Small intestine (tissue), 7 donors: Measurements from ENCODE around the gene CDK6. TPM values are rescaled to one million over a fixed set of nuclear protein-coding genes. Genes with fewer than 3 reads are reported as not detected.

Source experiments
- DNase-seq, 2 donors: peaks; one replicate each; pipeline versions ENCODE4 v3.0.0 to v3.0.0-alpha.2; 2013
- FAIRE-seq: peaks from 2 replicates; lab custom pipeline; 2012; peaks lifted over from hg19 to GRCh38; lab: Jason Lieb, UNC
- H3K27ac ChIP-seq, 3 donors: one replicate each; pipeline ENCODE4 v1.5.1; 2013; ENCODE audit warnings: low read length in 2 of 3, mild to moderate bottlenecking in 2 of 3, control low read depth in 1 of 3, inconsistent platforms in 1 of 3, low read depth in 1 of 3, moderate library complexity in 1 of 3
- H3K27me3 ChIP-seq, 3 donors: one replicate each; pipeline ENCODE4 v1.6.1; 2013; ENCODE audit warnings: low read length in 3 of 3, inconsistent platforms in 1 of 3; ENCODE audit not compliant: control insufficient read depth in 3 of 3, insufficient read depth in 3 of 3
- H3K36me3 ChIP-seq, 3 donors: one replicate each; pipeline ENCODE4 v1.6.1; 2013; ENCODE audit warnings: low read length in 3 of 3, inconsistent platforms in 1 of 3, low read depth in 1 of 3, mild to moderate bottlenecking in 1 of 3, moderate library complexity in 1 of 3; ENCODE audit not compliant: control insufficient read depth in 3 of 3, insufficient read depth in 2 of 3
- H3K4me1 ChIP-seq, 3 donors: one replicate each; pipeline ENCODE4 v1.6.1; 2013; ENCODE audit warnings: low read length in 2 of 3, inconsistent platforms in 1 of 3, low read depth in 1 of 3, mild to moderate bottlenecking in 1 of 3, moderate library complexity in 1 of 3; ENCODE audit not compliant: control insufficient read depth in 3 of 3, insufficient read depth in 2 of 3
- H3K4me3 ChIP-seq, 3 donors: one replicate each; pipeline ENCODE4 v1.5.1; 2013; ENCODE audit warnings: low read length in 3 of 3, control low read depth in 1 of 3, inconsistent platforms in 1 of 3, low read depth in 1 of 3, mild to moderate bottlenecking in 1 of 3, moderate library complexity in 1 of 3
- H3K9me3 ChIP-seq, 2 donors: one replicate each; pipeline ENCODE4 v1.6.1; 2013; ENCODE audit warnings: low read depth in 1 of 2, low read length in 1 of 2; ENCODE audit not compliant: control insufficient read depth in 2 of 2, insufficient read depth in 1 of 2
- WGBS, 3 donors: extraction: QIAGEN DNeasy Blood & Tissue Kit; methylation state at CpG; one replicate each; pipeline ENCODE4 v1.1.7; 2013; 5-methylcytosine and 5-hydroxymethylcytosine counted together
- polyA plus RNA-seq, 4 donors: library from polyadenylated mRNA; stranded (reverse) in 3 of 4; unstranded in 1 of 4; fragments of 200-250 nt in 3 of 4; fragments of 120-200 nt in 1 of 4; gene quantifications; one replicate each; pipeline versions ENCODE4 v1.2.1 to v1.2.3, GENCODE V29; 2013
- donor health status: healthy with polysubstance abuse.
- donor health status: control.
- donor health status: control.
- donor health status: Bipolar disorder and iron deficiency.
- donor health status: healthy.

The CDK6 gene
- polyA plus RNA-seq, 4 donors, result 1.6 to 28.0 (median 8.1) TPM

GRCh38 chr7:92706563-92706962 lies 129.8 kb downstream of the CDK6 start:
- DNase-seq (no peak), FAIRE-seq (no peak)
- peaks cover 0 to 6% (median 0%) of the 10 kb centered on the region in 3 donors for H3K36me3 ChIP-seq
- H3K4me1 ChIP-seq, result no peaks in the 10 kb centered on the region
- no peaks in the 10 kb centered on the region for H3K27me3 ChIP-seq
- WGBS, 3 donors, result 81 to 87% (median 84%) methylated on average over 2 of the region's 2 CpGs
- H3K4me3 ChIP-seq, result no peak overlapping the region
- H3K27ac ChIP-seq, result no peak overlapping the region
- H3K9me3 ChIP-seq, result no peaks in the 10 kb centered on the region

DNA sequence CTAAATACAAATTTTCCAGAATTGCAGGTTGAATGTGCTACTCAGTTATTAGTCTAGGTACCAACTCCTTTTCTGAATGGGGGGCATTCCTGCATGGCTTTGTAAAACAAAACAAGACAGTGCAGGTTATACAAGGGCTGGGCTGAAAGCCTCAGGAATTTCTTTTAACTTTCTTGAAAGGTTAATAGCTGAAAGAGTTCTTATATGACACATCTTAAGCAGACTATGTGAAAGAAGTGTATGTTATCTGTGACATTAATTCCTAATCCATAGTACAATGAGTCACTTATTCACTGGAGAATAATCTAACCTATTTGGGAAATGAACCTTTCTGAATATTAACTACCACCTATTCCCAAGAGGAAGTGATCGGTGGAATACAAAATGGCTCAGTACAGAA lies 130.5 kb downstream of the CDK6 start:
- H3K27ac ChIP-seq, result no peak overlapping the region
- no peaks in the 10 kb centered on the region for H3K27me3 ChIP-seq
- WGBS, 3 donors, result 86 to 94% (median 90%) methylated on average over 1 of the region's 1 CpG
- no peak for FAIRE-seq
- peaks cover 0 to 7% (median 0%) of the 10 kb centered on the region in 3 donors for H3K36me3 ChIP-seq
- no peaks in the 10 kb centered on the region for H3K9me3 ChIP-seq
- no peak for DNase-seq
- no peak overlapping the region for H3K4me3 ChIP-seq
- H3K4me1 ChIP-seq, result no peaks in the 10 kb centered on the region

DNA sequence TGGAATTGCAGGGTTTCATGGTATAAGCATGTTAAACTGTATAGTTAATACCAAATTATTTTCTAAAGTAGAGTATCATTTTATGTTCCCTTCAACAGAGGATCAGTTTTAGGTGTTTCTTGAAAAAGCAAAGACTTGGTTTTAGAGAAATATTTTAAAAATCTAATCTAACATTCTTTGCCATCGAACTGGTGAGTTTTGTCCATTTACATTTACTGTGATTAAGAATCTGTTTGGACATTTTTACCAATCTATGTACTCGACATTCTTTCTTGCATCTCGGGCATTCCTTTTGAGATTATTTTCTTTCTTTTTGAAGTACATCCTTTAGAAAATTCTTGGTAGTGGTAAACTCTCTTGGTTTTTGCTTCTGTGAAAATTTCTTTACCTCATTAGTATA lies 131.5 kb downstream of the CDK6 start:
- no peaks in the 10 kb centered on the region for H3K9me3 ChIP-seq
- no peak overlapping the region for H3K27ac ChIP-seq
- H3K4me3 ChIP-seq, result no peak overlapping the region
- no peaks in the 10 kb centered on the region for H3K27me3 ChIP-seq
- FAIRE-seq, result no peak
- no peak for DNase-seq
- 95 to 98% (median 98%) methylated on average over 3 of the region's 3 CpGs for WGBS, 3 donors
- peaks cover 0 to 1% (median 0%) of the 10 kb centered on the region in 3 donors for H3K4me1 ChIP-seq
- peaks cover 0 to 4% (median 0%) of the 10 kb centered on the region in 3 donors for H3K36me3 ChIP-seq

DNA sequence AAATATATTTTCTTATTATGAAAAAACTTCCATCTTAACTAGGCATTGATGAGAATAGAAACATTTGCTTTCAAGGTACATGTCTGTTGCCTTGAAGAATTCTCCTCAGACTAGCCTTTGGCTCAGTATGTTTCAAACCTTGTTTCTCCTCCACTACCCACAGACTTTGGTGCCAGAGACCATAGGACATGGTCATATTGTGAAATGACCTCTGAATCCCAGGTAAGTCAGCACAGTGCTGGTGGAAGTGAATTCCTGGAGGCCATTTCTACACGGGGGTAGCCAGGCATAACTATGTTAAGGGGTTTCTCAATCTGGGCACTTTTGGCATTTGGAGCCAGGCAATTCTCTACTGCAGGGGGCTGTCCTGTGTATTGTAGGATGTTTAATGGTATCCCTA lies 133.8 kb downstream of the CDK6 start:
- peaks cover 0 to 4% (median 0%) of the 10 kb centered on the region in 3 donors for H3K36me3 ChIP-seq
- H3K4me1 ChIP-seq, result peaks cover 0 to 13% (median 4%) of the 10 kb centered on the region in 3 donors
- WGBS, 3 donors, result 52 to 75% (median 72%) methylated on average over 1 of the region's 1 CpG
- H3K9me3 ChIP-seq, result no peaks in the 10 kb centered on the region
- no peak overlapping the region for H3K4me3 ChIP-seq
- no peak for DNase-seq
- H3K27me3 ChIP-seq, result no peaks in the 10 kb centered on the region
- FAIRE-seq, result no peak
- H3K27ac ChIP-seq, result no peak overlapping the region

DNA sequence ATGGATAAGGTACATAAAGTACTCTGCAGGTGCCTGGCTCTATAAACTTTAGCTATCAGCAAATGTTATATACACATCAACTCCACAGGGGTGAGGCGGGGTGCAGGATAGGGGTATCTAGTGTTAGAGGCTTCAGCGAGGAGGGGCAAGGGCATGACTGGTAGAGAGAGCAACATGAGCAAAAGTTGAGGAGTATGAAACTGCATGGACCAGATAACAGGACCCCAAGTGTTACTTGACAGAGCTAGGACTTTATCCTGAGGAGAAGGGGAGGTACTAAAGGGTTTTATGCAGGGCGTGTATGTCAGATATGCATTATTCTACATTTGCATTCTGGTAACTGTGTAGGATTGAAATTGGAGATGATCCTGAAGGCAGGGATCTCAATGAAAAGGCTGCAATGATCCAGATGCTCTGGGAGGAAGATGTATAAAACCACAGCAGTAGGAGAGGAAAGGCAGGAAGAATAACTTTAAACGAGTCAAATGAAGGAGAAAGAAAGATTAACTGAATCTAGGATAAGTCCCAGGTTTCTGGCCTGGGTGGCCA lies 136.3 kb downstream of the CDK6 start:
- Histone ChIP-seq H3K27ac (no peak overlapping the region), H3K27me3 (no peaks in the 10 kb centered on the region), H3K36me3 (peaks cover 0 to 2% (median 0%) of the 10 kb centered on the region in 3 donors), H3K4me3 (no peak overlapping the region), H3K4me1 (peaks cover 0 to 32% (median 4%) of the 10 kb centered on the region in 3 donors), H3K9me3 (no peaks in the 10 kb centered on the region)
- WGBS, 3 donors, result 50 to 76% (median 69%) methylated on average over 4 of the region's 4 CpGs
- FAIRE-seq, result no peak
- no peak for DNase-seq

DNA sequence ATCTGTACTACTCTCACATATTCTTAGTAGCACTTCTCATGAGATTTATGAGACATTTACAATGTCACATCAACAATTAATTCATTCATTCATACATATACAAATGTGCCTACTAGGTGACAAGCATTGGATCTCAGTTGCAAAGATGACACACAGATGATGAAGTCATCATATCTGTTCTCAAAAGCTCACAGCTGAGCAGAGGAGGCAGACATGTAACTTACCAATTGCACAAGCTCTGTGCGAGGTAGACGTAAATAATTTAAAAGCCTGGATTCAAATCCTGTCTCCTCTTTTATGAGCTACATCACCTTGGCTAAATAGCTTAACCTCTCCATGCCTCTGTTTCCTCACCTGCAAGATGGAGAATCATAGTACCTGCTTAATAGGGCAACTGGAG lies 136.8 kb downstream of the CDK6 start:
- no peaks in the 10 kb centered on the region for H3K9me3 ChIP-seq
- no peaks in the 10 kb centered on the region for H3K27me3 ChIP-seq
- no peak overlapping the region for H3K4me3 ChIP-seq
- peaks cover 0 to 37% (median 4%) of the 10 kb centered on the region in 3 donors for H3K4me1 ChIP-seq
- FAIRE-seq (no peak), DNase-seq (no peak)
- 26 to 81% (median 74%) methylated on average over 2 of the region's 2 CpGs for whole genome bisulfite sequencing, 3 donors
- H3K36me3 ChIP-seq, result peaks cover 0 to 2% (median 0%) of the 10 kb centered on the region in 3 donors
- H3K27ac ChIP-seq, result no peak overlapping the region

DNA sequence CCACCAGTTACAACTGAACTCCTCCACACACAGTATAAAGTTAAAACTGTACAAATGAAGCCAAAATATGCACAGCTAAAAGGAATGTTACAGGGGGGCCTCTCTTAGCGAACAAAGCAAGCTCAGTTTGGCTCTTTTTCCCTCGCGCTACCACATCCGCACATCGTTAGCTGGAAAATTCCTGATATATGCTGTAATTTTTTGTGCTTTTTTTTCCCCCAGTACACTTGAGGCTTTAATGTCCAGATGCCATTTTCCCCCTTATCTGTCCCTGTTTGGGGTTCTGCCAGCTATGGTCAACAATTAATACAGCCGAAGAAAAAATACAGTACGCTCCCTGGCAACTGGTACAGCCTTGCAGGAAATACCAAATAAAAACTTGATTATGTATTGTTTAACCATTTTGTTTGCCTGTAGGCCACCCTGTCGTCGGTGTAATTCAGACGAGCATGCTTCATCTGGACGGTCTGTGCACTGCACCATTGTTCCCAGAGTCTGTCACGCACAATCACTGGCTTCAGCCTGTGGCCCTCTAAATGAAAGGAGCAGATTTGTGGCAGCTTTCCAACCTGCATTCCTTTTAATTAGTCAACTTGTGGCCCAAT lies 138.0 kb downstream of the CDK6 start:
- FAIRE-seq (no peak), DNase-seq (peak; percentile 39 to 66)
- H3K36me3 ChIP-seq, result peaks cover 0 to 2% (median 0%) of the 10 kb centered on the region in 3 donors
- peaks cover 0 to 40% (median 4%) of the 10 kb centered on the region in 3 donors for H3K4me1 ChIP-seq
- WGBS, 3 donors, result 17 to 36% (median 29%) methylated on average over 12 of the region's 12 CpGs
- H3K27ac ChIP-seq, result peak overlapping the region in 2 of 3 donors; percentile 53 to 64
- no peak overlapping the region for H3K4me3 ChIP-seq
- no peaks in the 10 kb centered on the region for H3K9me3 ChIP-seq
- H3K27me3 ChIP-seq, result no peaks in the 10 kb centered on the region

- 28 to 61% (median 37%) methylated on average over 2 of the region's 2 CpGs for WGBS, 3 donors
- Histone ChIP-seq H3K9me3 (no peaks in the 10 kb centered on the region), H3K27ac (no peak overlapping the region), H3K36me3 (peaks cover 0 to 2% (median 0%) of the 10 kb centered on the region in 3 donors), H3K4me1 (peaks cover 0 to 40% (median 4%) of the 10 kb centered on the region in 3 donors), H3K4me3 (no peak overlapping the region), H3K27me3 (no peaks in the 10 kb centered on the region)
- FAIRE-seq (no peak), DNase-seq (no peak)
Observed at GRCh38 chr7:92697414-92697813, 139.0 kb downstream of the CDK6 start.
